HepG2 (cell line): ENCODE results near the gene CAMTA1. TPM values are rescaled to one million over a fixed set of nuclear protein-coding genes. Genes with fewer than 3 reads are reported as not detected.

Experiments
- ATAC-seq: fragments of 200-7000 bp; cut with Tn5 transposase; 3 replicates; pipeline ENCODE4 v1.9.1; 2020; ENCODE audit warnings: mild to moderate bottlenecking, moderate library complexity
- BruUV-seq: library from RNA; stranded (reverse); fragments of 400-500 nt; replicated peaks from 2 replicates; lab custom pipeline; 2021; lab: Mats Ljungman, UMichigan
- CTCF ChIA-PET: fragments of 300-600 bp; formaldehyde crosslinking; extraction: SDS; loops from one replicate; lab custom pipeline; 2021; ENCODE audit warnings: low total read pairs, inconsistent platforms, low intra/inter-chr PET ratio; lab: Yijun Ruan, JAX
- POLR2A ChIA-PET: fragments of 350-600 bp; sonication (Branson Sonifier 250); formaldehyde crosslinking; loops from one replicate; lab custom pipeline; 2020; ENCODE audit warnings: antibody characterized with exemption, inconsistent platforms; lab: Yijun Ruan, JAX
- DNase-seq: peaks from one replicate; pipeline ENCODE4 v3.0.0-alpha.2; 2015; ENCODE audit warnings: low spot score
- FAIRE-seq: peaks from 3 replicates; lab custom pipeline; 2011; peaks lifted over from hg19 to GRCh38; lab: Jason Lieb, UNC
- H2AFZ ChIP-seq: one replicate; pipeline ENCODE4 v1.6.1; 2011; ENCODE audit warnings: low read length, inconsistent platforms
- H3K27ac ChIP-seq: fragments of 300-600 bp; 3 replicates; pipeline ENCODE4 v1.8.0; 2011; ENCODE audit warnings: mixed run types, mild to moderate bottlenecking, mixed read lengths, low read length, inconsistent platforms; ENCODE audit not compliant: insufficient read depth; ENCODE audit errors: extremely low read length
- H3K27me3 ChIP-seq, 2 experiments: fragments of 200-600 bp in 1 of 2; 2 replicates in 1 of 2; 3 replicates in 1 of 2; pipeline versions ENCODE4 v1.6.0 to v1.8.0; 2011; ENCODE audit warnings: low read length in 2 of 2, mild to moderate bottlenecking in 2 of 2, moderate library complexity in 2 of 2, inconsistent platforms in 1 of 2; ENCODE audit not compliant: insufficient read depth in 2 of 2, control insufficient read depth in 1 of 2
- H3K36me3 ChIP-seq, 2 experiments: fragments of 200-600 bp in 1 of 2; replicated peaks in 1 of 2; 2 replicates in 1 of 2; 3 replicates in 1 of 2; pipeline versions ENCODE4 v1.5.1 to v1.8.0; 2011; ENCODE audit warnings: low read length in 2 of 2, inconsistent platforms in 1 of 2; ENCODE audit not compliant: insufficient read depth in 2 of 2, control insufficient read depth in 1 of 2
- H3K4me1 ChIP-seq: 2 replicates; pipeline ENCODE4 v1.5.1; 2012; ENCODE audit warnings: low read length, inconsistent platforms; ENCODE audit not compliant: insufficient read depth
- H3K4me2 ChIP-seq: 2 replicates; pipeline ENCODE4 v1.6.0; 2011; ENCODE audit warnings: low read depth, low read length, inconsistent platforms
- H3K4me3 ChIP-seq, 3 experiments: fragments of 200-600 bp in 1 of 3; sonication (generic), shearing (Covaris generic) in 1 of 3; replicated peaks in 1 of 3; 2 replicates each; pipeline ENCODE4 v1.5.1; 2011 to 2016; ENCODE audit warnings: low read length in 3 of 3, inconsistent platforms in 2 of 3, low read depth in 2 of 3, mild to moderate bottlenecking in 2 of 3, control low read depth in 1 of 3, mixed read lengths in 1 of 3; ENCODE audit not compliant: insufficient read depth in 1 of 3
- H3K79me2 ChIP-seq: one replicate; pipeline ENCODE4 v1.6.1; 2011; ENCODE audit warnings: low read length, inconsistent platforms; ENCODE audit not compliant: insufficient read depth
- H3K9ac ChIP-seq: 2 replicates; pipeline ENCODE4 v1.6.0; 2011; ENCODE audit warnings: mild to moderate bottlenecking, low read depth, low read length, inconsistent platforms; ENCODE audit not compliant: insufficient read depth
- H3K9me3 ChIP-seq: 2 replicates; pipeline ENCODE4 v1.5.1; 2012; ENCODE audit warnings: mild to moderate bottlenecking, low read length
- H4K20me1 ChIP-seq: 2 replicates; pipeline ENCODE4 v1.6.0; 2011; ENCODE audit warnings: inconsistent platforms, mild to moderate bottlenecking, low read length, moderate library complexity; ENCODE audit not compliant: insufficient read depth
- GZF1 ChIP-seq: sonication (generic); formaldehyde crosslinking; IDR thresholded peaks from 2 replicates; pipeline ENCODE4 v1.5.1; 2020; ENCODE audit warnings: mild to moderate bottlenecking, missing genetic modification reagents
- KDM1A ChIP-seq: IDR thresholded peaks from 2 replicates; pipeline ENCODE4 v1.6.1; 2016; ENCODE audit warnings: missing compliant biosample characterization
- MAFG ChIP-seq: sonication (generic); formaldehyde crosslinking; IDR thresholded peaks from 2 replicates; pipeline ENCODE4 v1.5.1; 2020; ENCODE audit warnings: mild to moderate bottlenecking, missing genetic modification reagents
- NR2C2 ChIP-seq: sonication (generic); formaldehyde crosslinking; IDR thresholded peaks from 2 replicates; pipeline ENCODE4 v1.4.0; 2020; ENCODE audit warnings: missing genetic modification reagents, mild to moderate bottlenecking, moderate library complexity, borderline replicate concordance
- PBX3 ChIP-seq: sonication (generic); formaldehyde crosslinking; IDR thresholded peaks from 2 replicates; pipeline ENCODE4 v1.8.1; 2023; ENCODE audit warnings: missing genetic modification reagents, inconsistent platforms, borderline replicate concordance
- REPIN1 ChIP-seq: sonication (generic); formaldehyde crosslinking; IDR thresholded peaks from 2 replicates; pipeline ENCODE4 v1.8.0; 2022; ENCODE audit warnings: missing genetic modification reagents, low read depth, mild to moderate bottlenecking, borderline replicate concordance
- SIX4 ChIP-seq: sonication (generic); formaldehyde crosslinking; IDR thresholded peaks from 2 replicates; pipeline ENCODE4 v1.4.0; 2020; ENCODE audit warnings: missing genetic modification reagents
- ZNF274 ChIP-seq: sonication (generic); formaldehyde crosslinking; IDR thresholded peaks from 2 replicates; pipeline ENCODE4 v1.5.1; 2020; ENCODE audit warnings: mild to moderate bottlenecking, missing genetic modification reagents
- ZNF552 ChIP-seq: sonication (generic); formaldehyde crosslinking; IDR thresholded peaks from 2 replicates; pipeline ENCODE4 v1.9.0; 2022; ENCODE audit warnings: missing genetic modification reagents, mild to moderate bottlenecking, borderline replicate concordance
- WGBS: methylation state at CpG from one replicate; pipeline ENCODE4 v1.1.6; 2017; ENCODE audit warnings: low lambda C conversion rate; 5-methylcytosine and 5-hydroxymethylcytosine counted together
- in situ Hi-C: cut with HindIII; loops from 2 replicates; pipeline ENCODE4 v1.10.0; 2017; ENCODE audit warnings: low pct_unique_long_range_greater_than_20kb; ENCODE audit not compliant: extremely low pct_ligation_motif_present
- intact Hi-C: fragments of 100-400 bp; cut with micrococcal nuclease; formaldehyde crosslinking; loops from one replicate; pipeline ENCODE4 v1.10.0; 2022; ENCODE audit not compliant: unreplicated experiment
- polyA plus RNA-seq, 8 experiments: library from polyadenylated mRNA; depleted of rRNA in 3 of 8; stranded (reverse) in 7 of 8; unstranded in 1 of 8; fragments of >200 nt; fragmentation: Illumina TruSeq in 4 of 8; extraction: Trizol in 4 of 8; gene quantifications; 2 replicates each; pipeline versions ENCODE4 v1.2.1 to v1.2.3, GENCODE V29; 2011 to 2016; ENCODE audit warnings: low read depth in 4 of 8, missing spikeins in 1 of 8, mixed read lengths in 1 of 8; ENCODE audit not compliant: insufficient read depth in 1 of 8
- total RNA-seq, 5 experiments: library from RNA; depleted of rRNA; stranded (reverse); fragments of >200 nt; fragmentation: Illumina TruSeq; extraction: Trizol; gene quantifications; 2 replicates each; pipeline ENCODE4 v1.2.3, GENCODE V29; 2016; ENCODE audit warnings: low read depth in 1 of 5

Gene CAMTA1
- total and polyA plus RNA-seq, 2 of the 13 experiments (the other 11 are each of a cell fraction or from before 2014, with no cell fraction given) = 25.0 to 36.4 TPM

GRCh38 chr1:7325254-7325653, 540.0 kb downstream of the CAMTA1 start (continued):
- no peak for TF ChIP-seq ZNF552

- Histone ChIP-seq H4K20me1 (no peaks in the 10 kb centered on the region), H3K4me2 (no peak overlapping the region), H3K36me3 (no peaks in the 10 kb centered on the region), H3K9me3 (no peaks in the 10 kb centered on the region), H3K79me2 (no peaks in the 10 kb centered on the region), H3K27ac (no peak overlapping the region), H2AFZ (no peak overlapping the region), H3K4me1 (no peaks in the 10 kb centered on the region), H3K9ac (no peak overlapping the region), H3K27me3 (no peaks in the 10 kb centered on the region), H3K4me3 (no peak overlapping the region)
- ChIA-PET POLR2A (no interaction called here), CTCF (no interaction called here)
- intact Hi-C loops (no loop called here), in situ Hi-C loops (no loop called here)
- FAIRE-seq (no peak), ATAC-seq (no peak), DNase-seq (no peak)
- no TSS peak for BruUV-seq
- 0% methylated on average over 2 of the region's 2 CpGs for WGBS
- no peak for TF ChIP-seq SIX4
- no peak for TF ChIP-seq ZNF274
- TF ChIP-seq KDM1A (CRISPR knock-in tag) = no peak
- no peak for TF ChIP-seq MAFG (CRISPR knock-in tag)
- no peak for TF ChIP-seq NR2C2 (CRISPR knock-in tag)
- TF ChIP-seq GZF1 = no peak
- TF ChIP-seq PBX3 (CRISPR knock-in tag) = no peak
- no peak for TF ChIP-seq REPIN1 (CRISPR knock-in tag)
Observed at GRCh38 chr1:7326366-7326765, 541.1 kb downstream of the CAMTA1 start.
